Activated CD4-positive, alpha-beta T cell treated with anti-CD3 and anti-CD28 coated beads for 4 hours (primary cell): Measurements from ENCODE around the gene SRSF4.
"Not testable (repeated sequence)": the region's sequence is repeated elsewhere in the genome, so short reads cannot be mapped to it uniquely, and the experiment has no call there.

Experiments
- DNase-seq, 2 donors: peaks; one replicate each; pipeline ENCODE4 v3.0.0-alpha.2; 2020

SRSF4 gene

GRCh38 chr1:29162476-29163138 is 19.1 kb downstream of the SRSF4 start:
- no peak for DNase-seq

- DNase-seq: no peak
These were observed 19.7 kb downstream of the SRSF4 start for GRCh38 chr1:29162025-29162424.

GRCh38 chr1:29159773-29160172 is 21.9 kb downstream of the SRSF4 start:
- no peak for DNase-seq

- no peak for DNase-seq
These were observed 24.5 kb downstream of the SRSF4 start for GRCh38 chr1:29157269-29157601.

GRCh38 chr1:29156543-29157268 is 25.0 kb downstream of the SRSF4 start:
- no peak for DNase-seq

- DNase-seq: no peak
These were observed 29.5 kb downstream of the SRSF4 start for GRCh38 chr1:29152046-29152805.

- not testable (repeated sequence) for DNase-seq
These were observed 31.4 kb downstream of the SRSF4 start for GRCh38 chr1:29150346-29150745.

- no peak for DNase-seq
These were observed 32.8 kb downstream of the SRSF4 start for GRCh38 chr1:29148656-29149491.

GRCh38 chr1:29145739-29146437 is 35.8 kb downstream of the SRSF4 start:
- no peak for DNase-seq

GRCh38 chr1:29144178-29144577 is 37.5 kb downstream of the SRSF4 start:
- DNase-seq: no peak

- no peak for DNase-seq
These were observed 39.0 kb downstream of the SRSF4 start for GRCh38 chr1:29142714-29143113.

- DNase-seq: no peak
These were observed 45.2 kb downstream of the SRSF4 start for GRCh38 chr1:29136391-29136915.

- DNase-seq: no peak
These were observed 47.0 kb downstream of the SRSF4 start for GRCh38 chr1:29134695-29135028.

GRCh38 chr1:29133861-29134694 is 47.6 kb downstream of the SRSF4 start:
- no peak for DNase-seq

- DNase-seq: not testable (repeated sequence)
These were observed 50.6 kb downstream of the SRSF4 start for GRCh38 chr1:29131056-29131455.

- no peak for DNase-seq
These were observed 51.8 kb downstream of the SRSF4 start for GRCh38 chr1:29129916-29130315.

- DNase-seq: no peak
These were observed 53.0 kb downstream of the SRSF4 start for GRCh38 chr1:29128739-29129138.

GRCh38 chr1:29126198-29126597 is 55.5 kb downstream of the SRSF4 start:
- DNase-seq: no peak

- no peak for DNase-seq
These were observed 55.9 kb downstream of the SRSF4 start for GRCh38 chr1:29125788-29126187.

GRCh38 chr1:29125237-29125641 is 56.5 kb downstream of the SRSF4 start:
- no peak for DNase-seq
